Globus pallidus (tissue), 1 donor: Measurements from ENCODE around the gene LILRB4.
"Not testable (repeated sequence)": the region's sequence is repeated elsewhere in the genome, so short reads cannot be mapped to it uniquely, and the experiment has no call there.

Experiments used
- DNase-seq: peaks from one replicate; pipeline ENCODE4 v3.0.0-alpha.2; 2015; ENCODE audit warnings: low spot score

The LILRB4 gene

DNA sequence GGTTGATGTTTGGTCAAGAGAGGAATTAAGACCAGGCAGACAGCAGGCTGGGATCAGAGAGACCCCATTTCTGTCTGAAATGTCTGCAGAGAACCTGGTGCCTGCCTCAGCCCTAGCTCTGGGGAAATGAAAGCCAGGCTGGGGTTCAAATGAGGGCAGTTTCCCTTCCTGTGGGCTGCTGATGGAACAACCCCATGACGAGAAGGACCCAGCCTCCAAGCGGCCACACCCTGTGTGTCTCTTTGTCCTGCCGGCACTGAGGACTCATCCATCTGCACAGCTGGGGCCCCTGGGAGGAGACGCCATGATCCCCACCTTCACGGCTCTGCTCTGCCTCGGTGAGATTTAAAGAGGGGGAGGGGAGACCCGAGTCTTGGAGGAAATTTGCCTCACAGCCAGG lies at the start of gene LILRB4:
TSS of gene LILRB4 (plus strand) at position 256 of the 400 bp plus-strand sequence. CDS start at position 305, 49 bp downstream.
- DNase-seq, result peak; percentile 45

DNA sequence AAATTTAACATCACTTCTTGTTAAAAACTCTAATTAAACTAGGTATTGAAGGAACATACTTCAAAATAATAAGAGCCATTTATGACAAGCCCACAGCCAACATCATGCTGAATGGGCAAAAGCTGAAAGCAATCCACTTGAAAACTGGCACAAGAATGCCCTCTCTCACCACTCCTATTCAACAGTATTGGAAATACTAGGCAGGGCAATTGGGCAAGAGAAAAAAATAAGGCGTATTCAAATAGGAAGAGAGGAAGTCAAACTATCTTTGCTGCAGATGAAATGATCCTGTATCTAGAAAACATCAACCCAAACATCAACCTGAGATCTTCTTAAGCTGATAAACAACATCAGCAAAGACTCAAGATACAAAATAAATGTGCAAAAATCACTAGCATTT lies 48.1 kb upstream of the LILRB4 start:
- no peak for DNase-seq

- DNase-seq, result no peak
Observed at GRCh38 chr19:54616057-54616456, 46.7 kb upstream of the LILRB4 start.

GRCh38 chr19:54616821-54617560 lies 45.8 kb upstream of the LILRB4 start:
- no peak for DNase-seq

- no peak for DNase-seq
Observed at GRCh38 chr19:54620464-54620863, 42.3 kb upstream of the LILRB4 start.

DNA sequence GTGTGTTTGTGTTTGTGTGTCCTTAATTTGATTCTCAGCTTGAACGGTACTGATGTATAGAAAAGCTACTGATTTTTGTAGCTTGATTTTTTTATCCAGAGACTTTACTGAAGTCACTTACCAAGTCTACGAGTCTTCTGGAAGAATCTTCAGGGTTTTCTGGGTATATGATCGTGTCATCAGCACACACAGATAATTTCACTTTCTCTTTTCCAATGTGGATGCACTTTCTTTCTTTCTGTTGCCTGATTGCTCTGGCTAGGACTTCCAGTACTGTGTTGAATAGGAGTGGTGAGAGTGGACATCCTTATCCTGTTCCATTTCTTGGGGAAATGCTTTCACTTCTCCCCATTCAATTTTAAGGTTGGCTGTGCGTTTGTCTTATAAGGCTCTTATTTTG lies 40.4 kb upstream of the LILRB4 start:
- DNase-seq, result no peak

DNA sequence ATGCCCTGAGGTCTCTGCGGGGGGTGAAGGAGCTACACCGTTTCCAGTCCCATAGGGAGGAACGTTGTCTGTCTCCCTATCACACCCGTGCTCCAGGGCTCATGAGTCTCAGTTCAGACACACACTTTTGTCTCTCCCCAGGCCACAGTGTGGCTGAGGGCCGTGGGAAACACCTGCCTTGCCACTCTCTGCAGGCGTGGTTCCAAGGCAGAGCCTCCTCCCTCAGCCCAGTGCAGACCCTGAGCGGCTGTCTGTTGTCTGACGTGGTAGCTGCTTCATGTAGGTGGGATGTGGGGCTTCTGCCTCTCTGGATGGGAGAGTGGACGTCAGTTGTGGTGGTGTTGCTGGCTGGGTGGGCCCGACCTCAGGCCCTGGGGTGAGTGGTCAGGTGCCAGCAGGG lies 38.6 kb upstream of the LILRB4 start:
- not testable (repeated sequence) for DNase-seq

DNA sequence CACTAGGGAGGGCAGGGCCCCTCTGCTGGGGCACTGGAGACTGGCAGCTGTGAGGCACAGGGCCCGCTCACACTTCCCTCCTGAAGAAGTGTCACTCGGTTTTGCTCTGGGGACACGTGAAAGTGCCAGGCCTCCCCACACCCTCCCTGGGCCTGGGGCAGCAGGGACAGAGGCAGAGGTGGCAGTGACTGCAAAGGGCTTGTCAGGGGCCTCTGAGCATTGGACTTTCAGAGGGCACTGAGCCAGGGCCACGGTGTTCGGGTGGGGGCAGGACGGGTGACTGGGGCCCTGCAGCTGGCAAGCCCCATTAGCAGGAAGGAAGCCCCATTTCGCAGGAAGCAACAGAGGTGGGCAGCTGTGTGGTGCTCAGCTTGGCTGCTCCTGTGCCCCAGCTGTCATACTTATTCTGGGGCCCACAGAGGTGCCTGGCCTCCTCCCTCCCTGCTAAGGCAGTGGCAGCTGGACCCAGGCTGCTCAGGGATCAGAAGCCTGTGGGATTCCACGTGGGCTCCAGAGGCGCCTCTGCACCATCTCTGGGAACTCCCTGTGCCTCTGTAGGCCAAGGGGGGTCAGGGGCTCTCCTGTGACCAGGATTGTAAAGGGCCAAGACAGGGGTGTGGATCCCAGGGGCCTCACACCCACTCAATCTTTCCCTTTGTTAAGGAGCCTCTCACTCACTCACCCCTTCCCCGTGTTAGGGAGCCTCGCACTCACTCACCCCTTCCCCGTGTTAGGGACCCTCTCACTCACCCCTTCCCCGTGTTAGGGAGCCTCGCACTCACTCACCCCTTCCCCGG lies 37.7 kb upstream of the LILRB4 start:
- not testable (repeated sequence) for DNase-seq

DNA sequence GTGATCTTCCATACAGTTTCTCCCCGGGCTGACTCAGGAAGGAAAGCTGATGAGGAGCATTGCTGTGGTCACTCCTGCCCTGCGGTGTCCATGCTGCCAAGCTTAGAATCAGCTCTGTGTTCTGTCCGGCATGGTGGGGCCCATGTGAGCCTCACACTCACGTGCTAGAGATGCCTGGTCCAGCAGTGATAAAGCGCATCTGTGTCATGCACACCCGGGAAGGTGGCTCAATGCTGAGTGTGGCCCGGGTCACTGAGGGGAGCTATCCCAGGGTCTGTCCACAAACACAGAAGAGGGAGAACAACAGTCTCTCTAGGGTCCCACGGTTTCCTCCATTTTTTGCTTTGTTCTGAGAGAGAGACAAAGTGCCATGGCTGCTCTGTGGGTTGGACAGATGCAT lies 36.0 kb upstream of the LILRB4 start:
- DNase-seq, result no peak

DNA sequence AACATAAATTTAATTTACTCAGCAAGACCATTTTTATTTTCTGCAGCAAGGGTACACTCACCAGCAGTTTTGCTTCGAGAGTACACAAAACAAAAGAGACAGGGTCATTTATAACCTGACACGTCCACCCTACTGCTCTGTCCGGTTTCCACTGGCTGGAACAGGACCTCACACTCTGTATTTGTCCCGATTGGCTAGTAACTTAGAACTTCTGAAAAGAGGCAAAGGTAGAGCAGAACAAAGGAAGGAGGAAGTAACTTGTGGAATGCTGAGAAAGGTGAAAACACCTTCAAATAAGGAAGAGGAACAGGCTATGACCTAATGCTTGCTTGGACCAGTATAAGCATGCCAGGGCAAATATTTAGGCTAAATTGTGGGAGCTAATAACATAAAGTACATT lies 34.9 kb upstream of the LILRB4 start:
- DNase-seq, result not testable (repeated sequence)

- DNase-seq, result not testable (repeated sequence)
Observed at GRCh38 chr19:54630262-54630661, 32.5 kb upstream of the LILRB4 start, which contains the start of gene LILRB1. LILRB1 (plus strand) TSS chr19:54630484; CDS start chr19:54631074, 590 bp downstream.

- no peak for DNase-seq
Observed at GRCh38 chr19:54630782-54631181, 32.0 kb upstream of the LILRB4 start.

DNA sequence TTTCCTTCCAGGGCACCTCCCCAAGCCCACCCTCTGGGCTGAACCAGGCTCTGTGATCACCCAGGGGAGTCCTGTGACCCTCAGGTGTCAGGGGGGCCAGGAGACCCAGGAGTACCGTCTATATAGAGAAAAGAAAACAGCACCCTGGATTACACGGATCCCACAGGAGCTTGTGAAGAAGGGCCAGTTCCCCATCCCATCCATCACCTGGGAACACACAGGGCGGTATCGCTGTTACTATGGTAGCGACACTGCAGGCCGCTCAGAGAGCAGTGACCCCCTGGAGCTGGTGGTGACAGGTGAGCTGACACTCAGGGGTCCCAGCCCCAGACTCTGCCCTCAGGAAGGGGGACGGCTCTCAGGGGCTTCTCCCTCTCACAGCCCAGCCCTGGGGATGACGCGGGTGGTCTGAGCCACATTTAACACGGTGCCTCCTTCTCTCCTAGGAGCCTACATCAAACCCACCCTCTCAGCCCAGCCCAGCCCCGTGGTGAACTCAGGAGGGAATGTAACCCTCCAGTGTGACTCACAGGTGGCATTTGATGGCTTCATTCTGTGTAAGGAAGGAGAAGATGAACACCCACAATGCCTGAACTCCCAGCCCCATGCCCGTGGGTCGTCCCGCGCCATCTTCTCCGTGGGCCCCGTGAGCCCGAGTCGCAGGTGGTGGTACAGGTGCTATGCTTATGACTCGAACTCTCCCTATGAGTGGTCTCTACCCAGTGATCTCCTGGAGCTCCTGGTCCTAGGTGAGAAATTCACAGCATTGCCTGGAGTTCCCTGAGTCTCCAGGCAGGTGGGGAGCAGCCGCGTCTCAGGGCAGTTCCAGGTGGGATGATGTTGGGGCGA lies 31.1 kb upstream of the LILRB4 start:
- not testable (repeated sequence) for DNase-seq

DNA sequence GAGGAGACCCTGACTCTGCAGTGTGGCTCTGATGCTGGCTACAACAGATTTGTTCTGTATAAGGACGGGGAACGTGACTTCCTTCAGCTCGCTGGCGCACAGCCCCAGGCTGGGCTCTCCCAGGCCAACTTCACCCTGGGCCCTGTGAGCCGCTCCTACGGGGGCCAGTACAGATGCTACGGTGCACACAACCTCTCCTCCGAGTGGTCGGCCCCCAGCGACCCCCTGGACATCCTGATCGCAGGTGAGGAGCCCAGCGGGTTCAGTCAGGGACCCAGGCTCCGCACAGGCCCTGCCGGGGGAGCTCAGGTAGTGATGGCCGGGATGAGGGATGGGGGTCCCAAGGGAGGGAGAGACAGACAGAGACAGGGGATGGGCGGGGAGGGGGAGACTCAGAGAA lies 30.3 kb upstream of the LILRB4 start:
- not testable (repeated sequence) for DNase-seq

DNA sequence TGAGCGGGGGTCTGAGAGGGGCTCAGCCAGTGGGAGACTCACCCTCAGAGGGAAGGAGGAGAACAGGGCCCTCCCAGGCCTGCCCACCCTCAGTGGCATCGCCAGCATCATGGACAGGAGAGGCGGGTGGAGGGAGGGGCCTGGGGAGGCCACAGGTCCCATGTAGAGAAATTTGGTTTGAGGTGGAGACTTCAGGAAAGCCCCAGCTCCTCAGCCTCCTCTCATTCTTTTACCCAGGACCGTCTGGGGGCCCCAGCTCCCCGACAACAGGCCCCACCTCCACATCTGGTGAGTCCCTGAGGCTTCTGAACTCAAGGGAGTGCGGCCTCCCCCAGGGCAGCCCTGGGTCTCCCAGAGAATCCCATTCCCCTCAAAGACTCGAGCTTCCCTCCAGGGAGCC lies 29.4 kb upstream of the LILRB4 start:
- DNase-seq, result no peak

- DNase-seq, result not testable (repeated sequence)
Observed at GRCh38 chr19:54636081-54636480, 26.7 kb upstream of the LILRB4 start.

- no peak for DNase-seq
Observed at GRCh38 chr19:54638683-54639082, 24.1 kb upstream of the LILRB4 start.

GRCh38 chr19:54642953-54643352 lies 19.8 kb upstream of the LILRB4 start:
- not testable (repeated sequence) for DNase-seq

DNA sequence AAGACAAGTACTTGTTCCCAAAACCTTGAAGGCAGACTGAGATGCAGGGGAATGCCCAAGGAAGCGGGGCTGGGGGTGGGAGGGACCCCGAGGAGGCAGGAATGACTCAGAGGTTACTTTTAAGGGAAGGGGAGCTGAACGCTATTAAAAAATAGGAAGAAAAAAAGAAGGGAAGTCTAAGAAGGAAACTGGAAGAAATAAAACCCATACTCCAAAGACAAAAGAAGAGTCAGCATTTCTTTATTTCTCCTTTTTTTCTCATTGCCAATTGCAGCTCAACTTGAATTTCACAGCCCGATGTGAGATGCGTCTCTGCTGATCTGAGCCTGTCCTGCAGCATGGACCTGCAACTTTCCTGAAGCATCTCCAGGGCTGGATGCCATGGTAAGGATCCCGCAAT lies 19.2 kb upstream of the LILRB4 start:
- not testable (repeated sequence) for DNase-seq

DNA sequence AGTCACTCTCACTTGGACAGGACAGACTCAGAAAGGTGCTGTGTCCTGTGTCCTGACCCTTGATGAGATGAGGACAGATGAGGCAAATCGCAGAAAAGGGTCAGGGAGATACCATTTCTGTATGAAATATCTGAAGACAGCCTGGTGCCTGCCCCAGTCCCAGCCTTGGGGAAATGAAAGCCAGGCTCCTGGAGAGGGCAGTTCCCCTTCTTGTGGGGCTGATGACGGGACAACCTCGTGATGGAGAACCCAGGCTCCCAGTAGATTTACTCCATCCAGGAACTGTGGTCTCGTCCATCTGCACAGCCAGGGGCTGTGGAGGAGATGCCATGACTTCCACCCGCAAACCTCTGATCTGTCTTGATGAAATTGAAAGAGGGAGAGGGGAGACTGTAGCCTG lies 18.7 kb upstream of the LILRB4 start:
- peak; percentile 46 for DNase-seq

- no peak for DNase-seq
Observed at GRCh38 chr19:54646331-54646841, 16.4 kb upstream of the LILRB4 start.

DNA sequence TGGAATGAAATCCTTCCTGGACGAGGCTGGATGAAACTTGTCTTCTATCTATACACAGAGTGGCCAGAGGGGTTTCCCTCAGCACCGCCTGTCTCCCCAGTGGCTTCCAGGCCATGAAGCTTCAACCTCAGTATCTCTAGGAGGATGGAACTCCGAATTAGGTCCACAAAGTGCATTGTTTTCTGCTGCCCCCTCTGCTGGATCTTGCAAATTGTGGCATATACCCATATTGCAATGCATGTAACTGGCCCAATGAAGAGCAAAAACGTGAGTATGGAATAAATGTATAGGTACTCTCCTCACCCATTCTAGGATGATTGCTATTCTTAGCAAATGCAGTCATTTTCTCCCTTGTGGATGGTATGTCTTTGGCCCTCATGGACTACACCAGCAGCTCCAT lies 14.7 kb upstream of the LILRB4 start:
- no peak for DNase-seq
